NCI-H524 treated with DMSO at 0.1 percent for 48 hours (cell line): ENCODE data around the gene ZBTB32.

ENCODE experiments used
- DNase-seq: peaks from one replicate; lab custom pipeline; 2025; lab: John Stamatoyannopoulos, UW

Gene ZBTB32

DNA sequence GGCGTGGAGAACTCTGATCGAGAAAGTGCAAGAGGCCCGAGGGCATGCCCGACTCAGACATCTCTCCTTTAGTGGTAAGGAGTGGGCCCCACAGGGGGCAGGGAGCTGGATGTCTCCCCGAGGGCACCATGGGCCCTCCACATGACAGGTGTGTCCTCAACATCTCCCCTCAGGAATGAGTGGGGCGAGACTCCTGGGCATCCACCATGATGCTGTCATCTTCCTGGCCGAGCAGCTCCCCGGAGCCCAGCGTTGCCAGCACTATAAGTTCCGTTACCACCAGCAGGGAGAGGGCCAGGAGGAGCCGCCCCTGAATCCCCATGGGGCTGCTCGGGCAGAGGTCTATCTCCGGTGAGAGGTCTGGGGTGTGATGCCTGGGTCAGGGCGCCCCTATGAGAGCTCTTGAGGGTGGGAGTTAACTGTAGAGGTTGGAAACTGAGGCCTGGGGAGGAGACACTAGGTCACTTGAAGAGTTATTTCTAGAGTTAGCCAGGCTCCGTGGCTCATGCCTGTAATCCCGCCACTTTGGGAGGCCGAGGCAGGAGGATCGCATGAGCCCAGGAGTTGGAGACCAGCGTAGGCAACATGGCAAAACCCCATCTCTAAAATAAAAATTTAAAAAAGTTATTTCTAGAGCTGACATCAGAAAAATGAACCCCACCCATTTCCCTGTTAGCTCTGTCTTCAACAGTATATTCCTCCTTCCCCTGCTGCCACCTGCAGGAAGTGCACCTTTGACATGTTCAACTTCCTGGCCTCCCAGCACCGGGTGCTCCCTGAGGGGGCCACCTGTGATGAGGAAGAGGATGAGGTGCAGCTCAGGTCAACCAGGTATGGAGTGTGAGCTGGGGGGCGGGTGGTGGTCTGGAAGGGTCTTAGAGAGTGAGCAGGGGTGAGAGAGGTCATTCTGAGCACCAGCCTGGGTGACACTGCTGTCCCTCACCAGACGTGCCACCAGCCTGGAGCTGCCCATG lies 32.8 kb downstream of the ZBTB32 start:
- DNase-seq = no peak

DNA sequence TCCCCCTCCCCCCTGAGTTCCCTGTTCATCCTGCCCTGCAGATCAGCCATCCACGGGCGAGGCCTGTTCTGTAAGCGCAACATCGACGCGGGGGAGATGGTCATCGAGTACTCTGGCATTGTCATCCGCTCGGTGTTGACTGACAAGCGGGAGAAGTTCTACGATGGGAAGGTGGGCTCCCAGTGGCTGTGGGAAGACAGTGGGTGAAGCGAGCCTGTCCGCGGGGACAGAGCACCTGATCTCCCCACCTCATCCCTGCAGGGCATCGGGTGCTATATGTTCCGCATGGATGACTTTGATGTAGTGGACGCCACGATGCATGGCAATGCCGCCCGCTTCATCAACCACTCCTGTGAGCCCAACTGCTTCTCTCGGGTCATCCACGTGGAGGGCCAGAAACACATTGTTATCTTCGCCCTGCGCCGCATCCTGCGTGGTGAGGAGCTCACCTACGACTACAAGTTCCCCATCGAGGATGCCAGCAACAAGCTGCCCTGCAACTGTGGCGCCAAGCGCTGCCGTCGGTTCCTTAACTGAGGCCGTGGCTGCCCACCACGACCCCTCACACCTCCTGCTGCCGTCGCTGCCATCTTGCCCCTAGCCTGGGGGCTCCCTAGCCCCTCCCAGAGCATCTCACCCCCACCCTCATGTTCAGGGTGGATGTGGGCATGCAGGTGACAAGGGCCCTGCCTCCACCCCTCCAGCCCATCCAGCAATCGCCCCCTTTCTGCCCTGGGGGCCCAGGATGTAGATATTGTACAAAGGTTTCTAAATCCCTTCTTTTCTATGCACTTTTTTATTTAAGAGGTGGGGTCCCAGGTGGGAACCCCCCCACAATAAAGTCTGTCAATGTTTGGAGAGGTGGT lies 33.9 kb downstream of the ZBTB32 start:
- DNase-seq = no peak

DNA sequence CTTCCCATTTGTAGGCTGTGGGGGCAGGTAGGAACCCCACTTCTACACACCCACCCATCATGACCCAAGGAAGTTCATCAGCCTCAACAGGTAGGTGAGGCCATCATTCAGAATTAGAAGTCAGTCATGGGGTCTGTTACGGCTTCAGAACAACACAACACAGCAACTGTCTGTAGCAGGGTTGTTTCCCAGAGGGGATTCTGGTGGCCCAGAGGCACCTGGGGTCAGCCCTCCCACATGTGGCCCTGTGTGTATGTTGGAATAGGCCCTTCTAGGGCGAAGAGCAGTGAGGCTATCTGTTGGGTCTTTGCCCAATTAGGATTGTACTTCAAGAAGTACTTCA lies 34.5 kb downstream of the ZBTB32 start:
- no peak for DNase-seq

DNA sequence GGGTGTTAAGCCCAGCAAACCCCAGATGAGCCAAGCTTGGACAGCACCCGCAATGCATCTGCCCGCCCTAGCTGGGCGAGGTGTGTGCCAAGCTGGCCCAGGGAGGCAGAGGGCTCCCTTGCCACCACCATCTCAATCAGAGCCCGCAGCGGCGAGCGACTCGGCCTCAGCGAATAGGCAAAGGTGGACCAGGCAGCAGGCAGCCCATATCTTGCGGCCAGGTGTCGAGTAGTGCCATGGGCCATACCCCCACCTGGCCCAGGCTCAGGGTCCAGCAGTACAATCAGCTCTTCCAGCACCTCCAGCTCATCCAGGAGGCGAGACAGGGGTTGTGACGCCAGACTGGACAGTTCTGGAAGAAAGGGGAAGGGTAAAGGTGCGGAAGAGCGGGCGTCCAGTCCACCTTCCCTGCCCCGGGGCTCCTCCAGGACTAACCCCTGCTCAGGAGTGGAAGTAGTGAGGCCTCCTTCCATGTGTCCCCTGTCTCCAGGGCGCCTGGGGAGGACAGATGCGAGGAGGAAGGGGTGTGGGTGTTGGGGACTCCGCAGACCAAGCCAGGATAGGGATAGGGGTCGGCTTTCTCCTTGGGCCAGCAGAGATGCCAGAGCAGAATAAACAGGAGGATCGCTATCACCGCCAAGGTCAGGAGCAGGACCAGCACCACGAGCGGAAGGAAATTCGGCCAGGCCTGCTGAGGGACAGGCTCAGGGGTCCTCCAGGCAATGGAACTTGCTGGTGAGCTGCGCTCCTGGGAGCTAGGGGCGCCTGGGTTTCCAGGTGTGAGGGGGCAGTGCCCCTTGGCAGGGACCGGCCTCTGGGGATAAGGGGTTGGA lies 35.1 kb downstream of the ZBTB32 start:
- DNase-seq = no peak

DNA sequence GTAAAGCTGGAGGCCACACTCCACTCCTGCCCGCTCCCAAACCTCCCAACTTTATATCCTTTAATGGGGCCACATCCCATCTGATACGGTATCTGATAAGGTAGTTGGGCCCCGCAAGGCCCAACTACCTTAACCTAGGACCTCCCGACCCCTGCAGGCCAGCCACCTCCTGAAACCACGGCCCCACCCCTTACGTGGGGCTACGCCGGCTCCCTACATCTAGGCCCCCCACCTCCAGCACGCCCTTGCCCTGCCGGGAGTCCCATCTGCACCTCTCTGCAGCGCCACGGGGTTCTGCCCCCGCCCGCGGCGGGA lies 35.7 kb downstream of the ZBTB32 start:
- no peak for DNase-seq

DNA sequence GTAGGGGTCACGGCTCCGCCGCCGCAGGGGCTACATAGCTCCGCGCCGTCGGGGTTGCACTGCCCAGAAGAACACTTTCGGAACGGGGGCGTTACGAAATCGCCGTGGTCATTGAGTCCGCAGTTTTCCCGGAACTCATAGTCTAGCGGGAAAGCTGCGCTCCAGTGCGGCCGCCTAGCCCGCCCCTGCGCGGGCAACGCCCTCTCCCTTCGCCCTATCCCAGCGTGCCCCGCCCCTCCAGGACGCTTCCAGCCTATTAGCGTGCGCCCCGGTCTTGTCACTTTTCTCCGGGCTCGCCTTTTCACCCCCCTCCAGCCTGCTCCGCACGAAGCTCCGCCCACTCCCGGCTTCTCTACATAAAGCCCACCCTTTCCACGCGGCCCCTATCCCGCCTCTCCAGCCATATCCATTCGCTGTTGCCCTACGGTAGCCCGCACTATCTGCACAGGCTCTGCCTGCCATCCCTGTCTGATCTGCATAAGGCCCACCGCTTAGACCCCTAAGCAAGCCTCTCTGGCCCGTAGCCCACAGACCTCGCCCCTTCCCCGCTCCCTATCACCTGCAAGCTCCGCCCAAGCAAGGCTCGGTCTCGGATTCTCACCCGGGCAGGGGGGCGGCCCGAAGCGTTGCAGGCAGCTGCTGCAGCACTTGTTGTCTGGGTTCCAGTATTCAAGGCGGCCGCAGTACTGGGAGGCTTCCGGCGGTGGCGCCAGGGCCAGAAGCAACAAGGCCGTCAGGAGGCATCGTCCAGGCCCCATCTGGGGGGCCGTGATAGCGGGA lies 36.3 kb downstream of the ZBTB32 start:
- peak; percentile 98 for DNase-seq

DNA sequence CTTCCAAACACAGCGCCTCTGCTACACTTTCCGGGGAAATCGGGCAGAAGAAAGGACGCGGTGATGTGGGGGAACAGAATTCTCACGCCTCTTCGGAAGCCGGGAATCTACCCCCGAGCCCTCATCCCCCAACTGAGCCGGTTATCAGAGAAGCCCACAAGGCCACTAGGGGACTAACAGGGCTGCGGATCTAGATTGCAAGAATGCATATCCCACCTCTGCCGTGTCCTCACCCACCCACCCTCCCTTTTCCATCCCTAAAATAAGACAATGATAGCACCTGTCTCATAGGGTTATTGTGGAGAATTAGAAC lies 36.8 kb downstream of the ZBTB32 start:
- DNase-seq = no peak

DNA sequence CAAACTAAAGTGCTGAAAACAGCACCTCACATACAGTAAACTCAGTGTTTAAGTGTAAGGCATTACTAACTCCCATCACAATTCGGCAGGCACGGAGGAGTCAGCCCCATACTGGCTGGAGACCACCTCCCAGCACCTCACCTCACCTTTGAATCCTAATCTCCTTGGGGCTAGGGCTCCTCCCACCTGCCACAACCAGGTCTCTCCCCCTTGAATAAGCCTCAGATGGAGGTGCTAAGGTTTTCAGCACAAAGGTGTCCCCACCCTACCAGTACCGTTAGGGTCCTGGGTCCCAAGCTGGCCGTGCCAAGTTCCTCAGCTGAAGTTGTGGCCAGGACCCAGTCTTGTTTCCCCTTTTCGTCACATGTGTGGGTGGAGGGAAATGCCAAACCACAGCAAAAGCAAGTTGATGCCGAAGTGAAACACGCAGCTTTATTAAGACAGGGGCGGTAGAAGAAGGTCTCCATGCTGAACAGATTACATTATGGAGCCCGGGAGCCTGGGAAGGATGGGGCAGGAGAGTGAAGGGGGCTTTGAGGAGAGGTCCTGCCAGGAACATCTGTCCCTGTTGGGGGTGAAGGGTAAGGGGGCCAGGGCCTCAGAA lies 37.9 kb downstream of the ZBTB32 start, which contains the start of gene IGFLR1:
Gene IGFLR1, minus strand, starts transcription at position 332 of the 604 bp plus-strand sequence. CDS start 1,272 bp downstream, outside the sequence.
- no peak for DNase-seq

DNA sequence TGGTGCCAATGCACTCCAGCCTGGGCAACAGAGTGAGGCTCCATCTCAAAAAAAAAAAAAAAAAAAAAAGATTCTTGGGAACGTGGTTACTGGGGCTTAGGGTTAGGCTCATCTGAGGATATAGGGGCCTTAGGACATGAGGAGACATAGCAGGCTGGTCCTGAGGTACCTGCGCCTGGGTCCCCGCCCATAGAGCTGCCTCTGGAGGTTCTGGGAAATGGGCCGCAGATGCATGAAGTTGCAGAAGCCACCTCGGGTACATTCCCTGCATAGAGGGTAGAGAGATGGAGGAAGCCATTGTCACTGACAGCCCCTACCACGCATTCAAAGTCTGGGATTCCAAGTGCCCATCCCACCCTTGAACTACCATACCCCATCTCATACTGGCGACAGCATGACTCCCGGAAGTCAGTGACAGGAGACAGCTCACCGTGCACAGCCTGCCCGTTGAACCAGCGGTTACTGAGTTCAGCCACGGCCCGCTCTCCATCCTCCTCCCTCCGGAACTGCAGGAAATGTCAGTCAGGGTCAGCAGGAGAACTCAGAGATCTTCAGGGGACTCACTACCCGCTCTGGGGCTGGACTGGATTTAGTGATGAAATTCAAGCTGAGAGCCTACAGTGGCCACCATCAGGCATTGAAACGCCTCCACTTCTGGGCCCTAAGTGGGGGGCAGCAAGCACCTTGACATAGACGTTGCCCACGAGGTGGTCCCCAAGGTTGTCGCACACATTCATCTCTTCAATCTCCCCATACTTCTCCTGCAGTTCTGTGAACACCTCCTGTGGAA lies 39.5 kb downstream of the ZBTB32 start:
- no peak for DNase-seq

DNA sequence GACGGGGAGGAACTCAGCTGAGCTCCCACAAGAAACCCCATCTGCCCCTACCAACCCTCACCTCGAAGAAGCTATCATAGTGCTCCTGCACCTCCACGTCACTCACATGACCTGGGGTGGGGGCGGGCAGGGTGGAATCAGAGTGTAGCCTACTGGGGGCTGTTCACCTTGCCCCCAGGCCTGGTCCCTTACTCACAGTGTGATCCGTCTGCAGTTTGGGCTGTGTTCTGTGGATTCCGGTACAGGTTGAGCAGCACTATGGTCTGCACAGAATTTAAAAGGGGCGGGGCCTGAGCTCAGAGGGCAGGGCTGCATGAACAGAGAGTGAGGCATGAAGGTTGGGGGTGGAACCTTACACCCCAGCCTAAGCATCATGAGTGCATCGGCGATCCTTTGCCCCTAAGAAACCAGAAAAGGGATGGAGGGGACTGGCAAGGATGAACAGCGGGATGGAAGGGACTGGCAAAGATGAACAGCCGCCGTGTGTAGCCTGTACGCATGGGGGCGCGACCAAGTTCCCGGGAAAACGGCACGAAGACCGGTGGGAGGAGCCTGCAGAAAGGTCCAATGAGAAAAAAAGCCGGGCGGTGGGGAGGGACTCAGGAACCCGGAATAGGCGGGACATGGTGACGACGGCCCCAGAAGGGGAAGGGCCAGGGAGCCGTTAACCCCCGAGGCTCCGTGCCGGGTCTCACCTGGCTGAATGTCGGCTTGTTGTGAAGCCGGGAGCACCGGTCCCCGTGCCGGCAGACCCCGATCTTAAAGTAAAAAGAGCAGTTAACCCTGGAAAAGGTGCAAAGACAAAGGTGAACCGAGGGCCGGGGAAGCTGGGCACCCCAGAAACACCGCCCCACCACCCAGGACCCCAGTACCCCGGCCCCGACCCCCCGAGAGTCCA lies 40.3 kb downstream of the ZBTB32 start:
- peak; percentile 74 for DNase-seq

DNA sequence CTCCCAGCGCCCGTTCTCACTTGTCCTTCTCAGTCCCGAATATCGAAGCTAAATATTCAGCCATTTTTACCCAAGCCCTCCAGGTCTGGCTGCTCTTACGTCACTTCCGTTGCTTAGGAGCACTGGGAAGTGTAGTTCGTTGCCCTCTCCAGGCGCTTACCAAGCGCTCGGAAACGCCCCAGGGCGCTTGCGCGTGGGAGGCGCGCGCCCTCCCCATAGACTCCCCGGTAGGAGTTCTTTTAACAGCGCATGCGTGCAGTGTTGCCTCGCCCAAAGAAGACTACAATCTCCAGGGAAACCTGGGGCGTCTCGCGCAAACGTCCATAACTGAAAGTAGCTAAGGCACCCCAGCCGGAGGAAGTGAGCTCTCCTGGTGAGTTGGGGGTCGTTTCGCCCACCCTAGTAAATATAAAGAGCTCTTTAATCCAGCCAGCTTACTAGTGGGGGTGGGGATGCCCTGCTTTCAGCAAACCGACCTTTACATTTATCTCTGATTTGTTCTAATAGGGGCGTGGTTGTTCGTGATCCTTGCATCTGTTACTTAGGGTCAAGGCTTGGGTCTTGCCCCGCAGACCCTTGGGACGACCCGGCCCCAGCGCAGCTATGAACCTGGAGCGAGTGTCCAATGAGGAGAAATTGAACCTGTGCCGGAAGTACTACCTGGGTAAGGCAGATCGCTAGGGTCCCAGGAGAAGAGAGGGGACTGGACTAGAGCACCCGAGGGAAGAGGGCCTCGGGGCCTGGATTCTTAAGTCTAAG lies 41.1 kb downstream of the ZBTB32 start, which contains the start of the genes PSENEN and U2AF1L4:
Gene PSENEN, plus strand, starts transcription at position 324 of the 759 bp plus-strand sequence. Its CDS starts 280 bp downstream, at position 604.
Gene U2AF1L4, minus strand, starts transcription at position 91 of the 759 bp plus-strand sequence. Its CDS starts 27 bp downstream, at position 64.
- DNase-seq = peak; percentile 96

DNA sequence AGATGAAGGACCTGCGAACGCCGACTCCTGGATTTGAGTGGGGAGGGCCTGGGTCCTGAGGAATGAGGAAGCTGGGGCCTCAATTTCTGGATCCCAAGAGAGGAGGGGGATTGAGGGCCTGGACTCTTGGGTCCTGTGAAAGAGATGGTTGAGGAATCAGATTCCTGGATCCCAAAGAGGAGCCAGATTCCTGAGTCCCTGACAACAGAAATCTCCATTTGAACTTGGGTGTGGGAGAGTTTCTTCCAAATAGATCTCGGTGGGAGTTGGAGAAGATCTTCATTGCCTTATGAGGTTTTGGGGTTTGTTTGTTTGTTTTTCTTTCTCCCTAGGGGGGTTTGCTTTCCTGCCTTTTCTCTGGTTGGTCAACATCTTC lies 41.7 kb downstream of the ZBTB32 start:
- DNase-seq = no peak

DNA sequence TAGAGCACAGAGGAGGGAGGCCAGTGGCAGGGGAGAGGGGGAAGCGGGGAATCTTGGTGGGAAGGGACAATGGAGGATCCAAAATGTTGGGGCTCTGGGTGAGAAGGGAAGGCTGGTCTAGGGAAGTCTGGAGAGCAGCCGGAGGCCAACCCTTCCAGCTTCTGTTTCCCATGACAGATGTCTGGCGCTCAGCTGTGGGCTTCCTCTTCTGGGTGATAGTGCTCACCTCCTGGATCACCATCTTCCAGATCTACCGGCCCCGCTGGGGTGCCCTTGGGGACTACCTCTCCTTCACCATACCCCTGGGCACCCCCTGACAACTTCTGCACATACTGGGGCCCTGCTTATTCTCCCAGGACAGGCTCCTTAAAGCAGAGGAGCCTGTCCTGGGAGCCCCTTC lies 42.2 kb downstream of the ZBTB32 start:
- no peak for DNase-seq

DNA sequence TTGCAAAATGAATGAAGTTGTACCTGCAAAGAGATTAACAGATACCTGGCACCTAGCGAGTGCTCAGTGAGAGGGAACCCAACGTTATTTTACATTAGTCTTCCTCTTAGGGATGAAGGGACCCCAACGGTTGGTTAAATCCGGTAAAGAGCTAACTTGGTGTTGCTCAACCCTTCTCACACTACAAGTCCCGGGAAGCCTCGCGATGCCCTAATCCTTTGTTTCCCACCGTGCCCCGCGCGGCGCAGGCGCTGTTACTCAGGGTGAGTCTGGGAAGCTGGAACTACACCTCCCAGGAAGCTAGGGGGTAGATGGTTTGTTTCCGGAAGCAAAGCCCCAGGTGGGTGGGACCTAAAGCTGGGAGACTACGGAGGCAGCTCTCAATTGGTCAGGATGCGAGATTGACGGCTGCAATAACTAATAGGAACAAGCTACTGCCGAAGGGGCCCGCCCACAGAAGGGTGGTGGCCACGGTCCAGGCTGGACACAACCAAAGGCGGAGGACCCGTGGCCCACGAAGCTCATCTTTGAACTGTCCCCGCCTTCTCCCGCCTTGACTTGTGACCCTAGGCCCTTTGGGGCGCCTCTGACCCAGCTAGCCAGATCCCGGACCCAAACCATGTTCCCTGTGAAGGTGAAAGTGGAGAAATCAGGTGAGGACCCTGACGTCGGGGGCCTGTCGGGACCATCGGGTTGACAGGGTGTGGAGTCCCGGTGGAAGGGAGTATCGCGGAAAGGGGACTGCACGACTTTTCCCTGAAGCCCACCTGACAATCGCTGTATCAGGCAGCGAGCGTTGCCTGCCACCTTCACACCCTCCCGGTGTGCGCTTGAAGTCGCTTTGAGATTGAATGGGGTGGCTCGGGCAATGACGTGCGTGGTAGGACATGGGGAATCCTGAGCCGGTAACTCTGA lies 44.0 kb downstream of the ZBTB32 start, which contains the start of gene LIN37:
Gene LIN37, plus strand, starts transcription at position 471 of the 915 bp plus-strand sequence. Its CDS starts 149 bp downstream, at position 620.
- DNase-seq = peak; percentile 95

DNA sequence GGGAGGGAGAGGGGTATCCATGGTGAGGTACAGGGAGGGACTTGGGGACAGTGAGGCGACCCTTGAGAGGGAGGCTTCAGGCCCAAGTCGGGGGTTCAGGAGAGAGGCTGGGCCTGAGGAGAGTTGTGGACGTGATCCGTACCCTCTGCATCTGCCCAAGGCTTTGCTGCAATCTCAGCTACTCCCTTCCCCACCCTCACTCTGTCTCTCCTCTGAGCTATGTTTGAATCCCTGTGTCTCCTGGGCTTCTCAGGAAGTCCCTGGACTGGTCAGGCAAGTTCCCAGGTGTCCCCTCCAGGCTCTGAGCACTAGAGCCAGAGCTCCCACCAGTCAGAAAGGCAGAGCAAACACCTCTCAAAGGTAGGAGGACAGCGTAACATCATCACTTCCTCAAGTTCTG lies 45.8 kb downstream of the ZBTB32 start:
- no peak for DNase-seq

DNA sequence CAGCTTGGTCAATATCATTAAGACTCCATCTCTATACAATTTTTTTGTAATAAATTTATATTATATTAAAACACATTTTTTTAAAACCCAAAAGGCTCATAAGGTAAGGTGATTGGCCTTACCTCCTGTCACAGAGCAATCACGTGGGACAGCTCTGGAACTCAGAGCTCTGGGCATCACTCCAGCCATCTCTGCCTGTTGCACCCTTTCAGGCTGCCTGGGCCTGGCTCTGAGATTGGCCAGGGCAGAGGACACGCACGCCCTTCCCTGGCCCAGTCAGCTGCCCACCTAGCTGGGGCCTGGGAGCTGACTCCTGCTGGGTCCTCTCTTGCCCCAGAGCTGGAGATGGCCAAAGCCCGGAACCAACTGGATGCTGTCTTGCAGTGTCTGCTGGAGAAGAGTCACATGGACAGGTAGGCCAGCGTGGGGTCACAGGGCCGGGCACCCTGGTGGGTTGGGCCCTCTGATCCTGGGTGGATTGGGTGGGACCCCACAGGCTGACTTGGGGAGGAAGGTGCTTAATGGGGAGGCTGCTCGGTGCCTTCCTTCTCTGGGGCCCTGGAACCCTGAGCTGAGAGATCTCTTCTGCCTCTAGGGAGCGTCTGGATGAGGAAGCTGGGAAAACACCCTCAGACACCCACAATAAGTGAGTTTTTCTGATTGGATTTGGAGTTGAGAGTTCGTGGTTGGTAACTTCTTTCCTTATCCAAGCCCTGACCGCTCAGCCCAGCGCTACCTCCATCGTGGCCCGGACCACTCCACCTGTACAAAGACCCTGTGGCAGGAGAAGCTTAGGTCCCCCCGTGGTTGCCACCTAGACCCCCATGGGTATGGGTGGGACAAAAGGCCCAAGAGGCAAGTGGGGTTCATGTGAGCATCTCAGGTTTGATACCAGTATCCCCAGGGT lies 47.7 kb downstream of the ZBTB32 start:
- no peak for DNase-seq
